H54 (cell line): ENCODE data around the gene CTRB2.
"Not testable (repeated sequence)": the region's sequence is repeated elsewhere in the genome, so short reads cannot be mapped to it uniquely, and the experiment has no call there.

Source experiments
- DNase-seq: peaks from one replicate; pipeline ENCODE4 v3.0.0; 2011; ENCODE audit warnings: low spot score, mixed read lengths; ENCODE audit not compliant: insufficient read length
- FAIRE-seq: peaks from 3 replicates; lab custom pipeline; 2011; peaks lifted over from hg19 to GRCh38; lab: Jason Lieb, UNC
- POLR2A ChIP-seq: IDR thresholded peaks from 2 replicates; pipeline ENCODE4 v1.6.1; 2011; ENCODE audit warnings: low read depth, mild to moderate bottlenecking, low read length

Gene CTRB2

GRCh38 chr16:75226550-75227360 is 19.8 kb upstream of the CTRB2 start:
- DNase-seq: no peak
- no peak for TF ChIP-seq POLR2A
- FAIRE-seq: no peak

- no peak for DNase-seq
- TF ChIP-seq POLR2A: no peak
- no peak for FAIRE-seq
Observed at GRCh38 chr16:75225678-75226515, 18.9 kb upstream of the CTRB2 start.

- TF ChIP-seq POLR2A: no peak
- no peak for DNase-seq
- FAIRE-seq: no peak
Observed at GRCh38 chr16:75225092-75225491, 18.1 kb upstream of the CTRB2 start.

GRCh38 chr16:75224306-75225082 is 17.5 kb upstream of the CTRB2 start:
- no peak for TF ChIP-seq POLR2A
- FAIRE-seq: no peak

GRCh38 chr16:75223129-75223528 is 16.2 kb upstream of the CTRB2 start:
- FAIRE-seq, DNase-seq: not testable (repeated sequence)

More at GRCh38 chr16:75224306-75225082, 17.5 kb upstream of the CTRB2 start:
- DNase-seq: no peak

GRCh38 chr16:75222271-75222783 is 15.4 kb upstream of the CTRB2 start:
- DNase-seq (no peak), FAIRE-seq (no peak)
- TF ChIP-seq POLR2A: no peak

- FAIRE-seq (no peak), DNase-seq (no peak)
- TF ChIP-seq POLR2A: no peak
Observed at GRCh38 chr16:75219838-75220237, 12.9 kb upstream of the CTRB2 start.

GRCh38 chr16:75219088-75219487 is 12.1 kb upstream of the CTRB2 start:
- TF ChIP-seq POLR2A: no peak
- DNase-seq: no peak
- FAIRE-seq: no peak

GRCh38 chr16:75218256-75219076 is 11.5 kb upstream of the CTRB2 start, which contains the start of gene CTRB1:
CTRB1 (plus strand) TSS chr16:75218988; CDS start chr16:75219008, 20 bp downstream.
- no peak for DNase-seq
- FAIRE-seq: no peak
- no peak for TF ChIP-seq POLR2A

- FAIRE-seq (no peak), DNase-seq (no peak)
- TF ChIP-seq POLR2A: no peak
Observed at GRCh38 chr16:75217389-75217851, 10.5 kb upstream of the CTRB2 start.

GRCh38 chr16:75216576-75216975 is 9.6 kb upstream of the CTRB2 start:
- no peak for DNase-seq
- no peak for TF ChIP-seq POLR2A
- FAIRE-seq: no peak

GRCh38 chr16:75216127-75216526 is 9.2 kb upstream of the CTRB2 start:
- no peak for TF ChIP-seq POLR2A
- FAIRE-seq (no peak), DNase-seq (no peak)

GRCh38 chr16:75211286-75211685 is 4.3 kb upstream of the CTRB2 start:
- DNase-seq, FAIRE-seq: not testable (repeated sequence)
